Peyer's patch (tissue), 4 donors: ENCODE data around the gene TRDN. TPM values are rescaled to one million over a fixed set of nuclear protein-coding genes. Genes with fewer than 3 reads are reported as not detected.

ENCODE experiments used
- DNase-seq, 3 donors: peaks; one replicate each; pipeline ENCODE4 v3.0.0-alpha.2; 2017 to 2019
- H3K27ac ChIP-seq, 4 donors: fragments of 200-600 bp; sonication (generic); one replicate each; pipeline ENCODE4 v1.5.1; 2016 to 2019
- H3K27me3 ChIP-seq, 2 donors: fragments of 200-600 bp; sonication (generic); one replicate each; pipeline ENCODE4 v1.5.1; 2019
- H3K36me3 ChIP-seq, 3 donors: fragments of 200-600 bp; sonication (generic); one replicate each; pipeline ENCODE4 v1.5.1; 2016 to 2019
- H3K4me1 ChIP-seq, 4 donors: fragments of 200-600 bp; sonication (generic); one replicate each; pipeline ENCODE4 v1.5.1; 2016 to 2019
- H3K4me3 ChIP-seq, 4 donors: fragments of 200-600 bp; sonication (generic); 1 replicate in 3 of 4; 2 replicates in 1 of 4; pipeline ENCODE4 v1.5.1; 2016 to 2019; ENCODE audit warnings: mild to moderate bottlenecking in 1 of 4
- H3K9me3 ChIP-seq, 4 donors: fragments of 200-600 bp; sonication (generic); one replicate each; pipeline ENCODE4 v1.5.1; 2016 to 2019; ENCODE audit warnings: mild to moderate bottlenecking in 1 of 4
- POLR2A ChIP-seq, 2 donors: fragments of 450-650 bp; IDR thresholded peaks; one replicate each; pipeline ENCODE4 v1.5.1; 2017; ENCODE audit warnings: antibody characterized with exemption in 2 of 2, mild to moderate bottlenecking in 2 of 2, moderate library complexity in 2 of 2
- total RNA-seq, 4 donors: library from RNA; depleted of rRNA; stranded (reverse); fragments of >200 nt; gene quantifications; one replicate each; pipeline ENCODE4 v1.1.0, GENCODE V29; 2016
- TF ChIP-seq, protein P1 (sequence below), 6 experiments: fragments of 450-650 bp in 4 of 6; fragments of 200-600 bp in 2 of 6; sonication (generic) in 1 of 6; IDR thresholded peaks; one replicate each; pipeline ENCODE4 v1.5.1; 2017 to 2019; ENCODE audit warnings: antibody characterized with exemption in 6 of 6, mild to moderate bottlenecking in 3 of 6, moderate library complexity in 1 of 6

Gene TRDN
- total RNA-seq, 4 donors from 2014 or later = not detected

- Histone ChIP-seq H3K4me3 (no peak overlapping the region), H3K9me3 (no peaks in the 10 kb centered on the region), H3K27me3 (no peaks in the 10 kb centered on the region), H3K36me3 (no peaks in the 10 kb centered on the region), H3K27ac (no peak overlapping the region), H3K4me1 (no peaks in the 10 kb centered on the region)
- TF ChIP-seq, protein P1, sequence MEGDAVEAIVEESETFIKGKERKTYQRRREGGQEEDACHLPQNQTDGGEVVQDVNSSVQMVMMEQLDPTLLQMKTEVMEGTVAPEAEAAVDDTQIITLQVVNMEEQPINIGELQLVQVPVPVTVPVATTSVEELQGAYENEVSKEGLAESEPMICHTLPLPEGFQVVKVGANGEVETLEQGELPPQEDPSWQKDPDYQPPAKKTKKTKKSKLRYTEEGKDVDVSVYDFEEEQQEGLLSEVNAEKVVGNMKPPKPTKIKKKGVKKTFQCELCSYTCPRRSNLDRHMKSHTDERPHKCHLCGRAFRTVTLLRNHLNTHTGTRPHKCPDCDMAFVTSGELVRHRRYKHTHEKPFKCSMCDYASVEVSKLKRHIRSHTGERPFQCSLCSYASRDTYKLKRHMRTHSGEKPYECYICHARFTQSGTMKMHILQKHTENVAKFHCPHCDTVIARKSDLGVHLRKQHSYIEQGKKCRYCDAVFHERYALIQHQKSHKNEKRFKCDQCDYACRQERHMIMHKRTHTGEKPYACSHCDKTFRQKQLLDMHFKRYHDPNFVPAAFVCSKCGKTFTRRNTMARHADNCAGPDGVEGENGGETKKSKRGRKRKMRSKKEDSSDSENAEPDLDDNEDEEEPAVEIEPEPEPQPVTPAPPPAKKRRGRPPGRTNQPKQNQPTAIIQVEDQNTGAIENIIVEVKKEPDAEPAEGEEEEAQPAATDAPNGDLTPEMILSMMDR (IDR thresholded peaks at IDR 0.05) = no peak
- no peak for TF ChIP-seq POLR2A (IDR thresholded peaks at IDR 0.05)
- no peak for DNase-seq
These were observed 188.4 kb downstream of the TRDN start for GRCh38 chr6:123448306-123448884.

- Histone ChIP-seq H3K4me3 (no peak overlapping the region), H3K27ac (no peak overlapping the region), H3K4me1 (no peaks in the 10 kb centered on the region), H3K9me3 (no peaks in the 10 kb centered on the region), H3K36me3 (no peaks in the 10 kb centered on the region), H3K27me3 (no peaks in the 10 kb centered on the region)
- no peak for DNase-seq
- no peak for TF ChIP-seq POLR2A (IDR thresholded peaks at IDR 0.05)
- TF ChIP-seq, protein P1 (IDR thresholded peaks at IDR 0.05) = no peak
These were observed 189.3 kb downstream of the TRDN start for GRCh38 chr6:123447315-123447937.

DNA sequence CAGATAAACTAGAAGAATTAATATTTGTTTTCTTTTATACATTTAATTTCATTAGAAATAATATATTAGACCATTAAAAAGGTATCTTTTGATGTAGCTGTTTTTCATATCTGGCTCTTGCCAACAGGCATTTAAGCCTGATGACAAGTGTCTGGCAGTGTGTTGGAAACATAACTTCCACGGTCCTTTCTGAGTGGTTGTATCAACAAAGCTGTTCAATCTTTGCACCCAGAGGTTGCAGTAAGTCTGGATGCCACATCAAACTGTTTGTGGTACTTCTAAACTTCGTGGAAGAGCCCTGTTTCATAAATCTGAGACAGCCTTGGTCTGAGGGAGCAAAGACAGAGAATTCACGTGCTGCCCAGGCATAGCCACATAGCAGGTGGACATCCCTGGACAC lies 197.4 kb downstream of the TRDN start:
- Histone ChIP-seq H3K9me3 (no peaks in the 10 kb centered on the region), H3K4me3 (no peak overlapping the region), H3K27ac (no peak overlapping the region), H3K27me3 (no peaks in the 10 kb centered on the region), H3K4me1 (no peaks in the 10 kb centered on the region), H3K36me3 (no peaks in the 10 kb centered on the region)
- TF ChIP-seq, protein P1 (IDR thresholded peaks at IDR 0.05) = no peak
- no peak for TF ChIP-seq POLR2A (IDR thresholded peaks at IDR 0.05)
- no peak for DNase-seq

GRCh38 chr6:123434186-123434585 lies 202.6 kb downstream of the TRDN start:
- no peaks in the 10 kb centered on the region for H3K4me1 ChIP-seq
- no peaks in the 10 kb centered on the region for H3K36me3 ChIP-seq
- DNase-seq = no peak
- H3K27me3 ChIP-seq = no peaks in the 10 kb centered on the region
- no peaks in the 10 kb centered on the region for H3K9me3 ChIP-seq
- H3K4me3 ChIP-seq = no peak overlapping the region
- TF ChIP-seq, protein P1 (IDR thresholded peaks at IDR 0.05) = no peak
- TF ChIP-seq POLR2A (IDR thresholded peaks at IDR 0.05) = no peak
- H3K27ac ChIP-seq = no peak overlapping the region

- no peaks in the 10 kb centered on the region for H3K9me3 ChIP-seq
- no peaks in the 10 kb centered on the region for H3K36me3 ChIP-seq
- DNase-seq = no peak
- H3K27ac ChIP-seq = no peak overlapping the region
- TF ChIP-seq, protein P1 (IDR thresholded peaks at IDR 0.05) = no peak
- no peak for TF ChIP-seq POLR2A (IDR thresholded peaks at IDR 0.05)
- no peaks in the 10 kb centered on the region for H3K27me3 ChIP-seq
- no peaks in the 10 kb centered on the region for H3K4me1 ChIP-seq
- H3K4me3 ChIP-seq = no peak overlapping the region
These were observed 205.8 kb downstream of the TRDN start for GRCh38 chr6:123430970-123431369.
